ENCODE results near the gene ROR2.
A peak's percentile ranks its signal among the peaks of the same experiment; 100 is the strongest.
"Not testable (repeated sequence)": the region's sequence is repeated elsewhere in the genome, so short reads cannot be mapped to it uniquely, and the experiment has no call there.

The ROR2 gene

GRCh38 chr9:91949946-91950664, at the start of gene ROR2:
ROR2 (minus strand) TSS chr9:91950228.
- peak; percentile 40 to 51 for DNase-seq (ENCODE audit: low read depth in 2 of 2)

- no peak for DNase-seq (ENCODE audit: low read depth in 2 of 2)
These were observed 45.1 kb upstream of the ROR2 start for GRCh38 chr9:91995000-91995655.

GRCh38 chr9:91994422-91994821, 44.4 kb upstream of the ROR2 start:
- DNase-seq (ENCODE audit: low read depth in 2 of 2) = no peak

GRCh38 chr9:91992461-91993041, 42.5 kb upstream of the ROR2 start:
- no peak for DNase-seq (ENCODE audit: low read depth in 2 of 2)

- DNase-seq (ENCODE audit: low read depth in 2 of 2) = no peak
These were observed 41.8 kb upstream of the ROR2 start for GRCh38 chr9:91991721-91992341.

GRCh38 chr9:91986248-91986647, 36.2 kb upstream of the ROR2 start:
- DNase-seq (ENCODE audit: low read depth in 2 of 2) = no peak

GRCh38 chr9:91985692-91986091, 35.7 kb upstream of the ROR2 start:
- no peak for DNase-seq (ENCODE audit: low read depth in 2 of 2)

GRCh38 chr9:91978740-91979414, 28.8 kb upstream of the ROR2 start:
- DNase-seq (ENCODE audit: low read depth in 2 of 2) = no peak

GRCh38 chr9:91975254-91975653, 25.2 kb upstream of the ROR2 start:
- DNase-seq (ENCODE audit: low read depth in 2 of 2) = not testable (repeated sequence)

GRCh38 chr9:91972711-91973110, 22.7 kb upstream of the ROR2 start:
- DNase-seq (ENCODE audit: low read depth in 2 of 2) = no peak

GRCh38 chr9:91972076-91972626, 22.1 kb upstream of the ROR2 start:
- DNase-seq (ENCODE audit: low read depth in 2 of 2) = no peak

- DNase-seq (ENCODE audit: low read depth in 2 of 2) = no peak
These were observed 17.2 kb upstream of the ROR2 start for GRCh38 chr9:91967259-91967658.

- no peak for DNase-seq (ENCODE audit: low read depth in 2 of 2)
These were observed 16.5 kb upstream of the ROR2 start for GRCh38 chr9:91966503-91966902.

- DNase-seq (ENCODE audit: low read depth in 2 of 2) = no peak
These were observed 13.7 kb upstream of the ROR2 start for GRCh38 chr9:91963711-91964240.

- DNase-seq (ENCODE audit: low read depth in 2 of 2) = no peak
These were observed 10.3 kb upstream of the ROR2 start for GRCh38 chr9:91960367-91960766.

GRCh38 chr9:91958174-91958573, 8.1 kb upstream of the ROR2 start:
- no peak for DNase-seq (ENCODE audit: low read depth in 2 of 2)

GRCh38 chr9:91954841-91955471, 4.9 kb upstream of the ROR2 start:
- DNase-seq (ENCODE audit: low read depth in 2 of 2) = no peak

GRCh38 chr9:91953718-91954117, 3.7 kb upstream of the ROR2 start:
- no peak for DNase-seq (ENCODE audit: low read depth in 2 of 2)

GRCh38 chr9:91951944-91952520, 2.0 kb upstream of the ROR2 start:
- DNase-seq (ENCODE audit: low read depth in 2 of 2) = no peak

GRCh38 chr9:91949392-91949945, 559 bp downstream of the ROR2 start:
- DNase-seq (ENCODE audit: low read depth in 2 of 2) = no peak
